Measurements from ENCODE around the gene KLHDC8B. TPM values are rescaled to one million over a fixed set of nuclear protein-coding genes. Genes with fewer than 3 reads are reported as not detected.

KLHDC8B gene
- total and polyA plus RNA-seq, 4 experiments from 2014 or later = 1.3 to 2.0 (median 1.9) TPM

GRCh38 chr3:49181351-49181750, 10.0 kb downstream of the KLHDC8B start:
- no peaks in the 10 kb centered on the region for H3K36me3 ChIP-seq (ENCODE audit: insufficient read depth, low read length)
- H3K9me3 ChIP-seq (ENCODE audit: control insufficient read depth in 1 of 2, low read length in 2 of 2) = no peaks in the 10 kb centered on the region
- H3K27me3 Mint-ChIP-seq = peaks cover 12 to 14% of the 10 kb centered on the region in 2 donors
- H3K27me3 ChIP-seq (ENCODE audit: insufficient read depth, low read length) = no peaks in the 10 kb centered on the region
- H3K4me3 ChIP-seq (ENCODE audit: low read length in 2 of 2) = no peak overlapping the region
- no peaks in the 10 kb centered on the region for H3K4me1 ChIP-seq (ENCODE audit: insufficient read depth, low read length)
- ChIA-PET POLR2A (ENCODE audit: partially characterized antibody) (interaction anchor here (1.3 kb wide), 1 partner anchor 16 kb away, joined by 3 read pairs; no protein-coding TSS in a partner anchor), CTCF (ENCODE audit: partially characterized antibody) (interaction anchor here (0.8 kb wide), 1 partner anchor 269 kb away, joined by 4 read pairs; no protein-coding TSS in a partner anchor)
- H3K9me3 Mint-ChIP-seq = peaks cover 0 to 5% (median 0%) of the 10 kb centered on the region in 8 donors
- H3K4me3 Mint-ChIP-seq = no peak overlapping the region
- H3K27ac Mint-ChIP-seq = no peak overlapping the region
- H3K4me1 Mint-ChIP-seq = no peaks in the 10 kb centered on the region
- H3K36me3 Mint-ChIP-seq = no peaks in the 10 kb centered on the region
- no peak for DNase-seq
- no peak overlapping the region for H3K27ac ChIP-seq (ENCODE audit: low read depth, low read length)
- intact Hi-C loops (cut with micrococcal nuclease) = no loop called here

- no peak overlapping the region for H3K4me3 Mint-ChIP-seq
- Histone ChIP-seq H3K4me1 (ENCODE audit: insufficient read depth, low read length) (no peaks in the 10 kb centered on the region), H3K27ac (ENCODE audit: low read depth, low read length) (no peak overlapping the region), H3K9me3 (ENCODE audit: control insufficient read depth in 1 of 2, low read length in 2 of 2) (no peaks in the 10 kb centered on the region), H3K4me3 (ENCODE audit: low read length in 2 of 2) (no peak overlapping the region), H3K36me3 (ENCODE audit: insufficient read depth, low read length) (no peaks in the 10 kb centered on the region), H3K27me3 (ENCODE audit: insufficient read depth, low read length) (no peaks in the 10 kb centered on the region)
- no peak overlapping the region for H3K27ac Mint-ChIP-seq
- no peak for DNase-seq
- intact Hi-C loops (cut with micrococcal nuclease) = no loop called here
- ChIA-PET POLR2A (ENCODE audit: partially characterized antibody) (no interaction called here), CTCF (ENCODE audit: partially characterized antibody) (no interaction called here)
- H3K4me1 Mint-ChIP-seq = no peaks in the 10 kb centered on the region
- peaks cover 0 to 5% (median 0%) of the 10 kb centered on the region in 8 donors for H3K9me3 Mint-ChIP-seq
- H3K36me3 Mint-ChIP-seq = no peaks in the 10 kb centered on the region
- H3K27me3 Mint-ChIP-seq = peaks cover 12 to 16% of the 10 kb centered on the region in 2 donors
Measured at GRCh38 chr3:49182682-49183081, 11.3 kb downstream of the KLHDC8B start.

- CTCF ChIA-PET (ENCODE audit: partially characterized antibody) = interaction anchor here (0.5 kb wide), 1 partner anchor 196 kb away, joined by 3 read pairs; no protein-coding TSS in a partner anchor
- Mint-ChIP-seq H3K9me3 (peaks cover 0 to 5% (median 0%) of the 10 kb centered on the region in 8 donors), H3K27ac (no peak overlapping the region), H3K36me3 (no peaks in the 10 kb centered on the region), H3K4me1 (no peaks in the 10 kb centered on the region), H3K4me3 (no peak overlapping the region), H3K27me3 (peaks cover 9 to 14% of the 10 kb centered on the region in 2 donors)
- Histone ChIP-seq H3K9me3 (ENCODE audit: control insufficient read depth in 1 of 2, low read length in 2 of 2) (no peaks in the 10 kb centered on the region), H3K36me3 (ENCODE audit: insufficient read depth, low read length) (no peaks in the 10 kb centered on the region), H3K4me3 (ENCODE audit: low read length in 2 of 2) (no peak overlapping the region), H3K27me3 (ENCODE audit: insufficient read depth, low read length) (no peaks in the 10 kb centered on the region), H3K27ac (ENCODE audit: low read depth, low read length) (no peak overlapping the region), H3K4me1 (ENCODE audit: insufficient read depth, low read length) (no peaks in the 10 kb centered on the region)
- DNase-seq = no peak
- intact Hi-C loops (cut with micrococcal nuclease) = no loop called here
- POLR2A ChIA-PET (ENCODE audit: partially characterized antibody) = no interaction called here
Measured at GRCh38 chr3:49183873-49184272, 12.5 kb downstream of the KLHDC8B start.

GRCh38 chr3:49191741-49192140, 20.3 kb downstream of the KLHDC8B start:
- POLR2A ChIA-PET (ENCODE audit: partially characterized antibody) = no interaction called here
- Histone ChIP-seq H3K4me3 (ENCODE audit: low read length in 2 of 2) (no peak overlapping the region), H3K27ac (ENCODE audit: low read depth, low read length) (no peak overlapping the region), H3K4me1 (ENCODE audit: insufficient read depth, low read length) (no peaks in the 10 kb centered on the region), H3K36me3 (ENCODE audit: insufficient read depth, low read length) (no peaks in the 10 kb centered on the region), H3K27me3 (ENCODE audit: insufficient read depth, low read length) (no peaks in the 10 kb centered on the region), H3K9me3 (ENCODE audit: control insufficient read depth in 1 of 2, low read length in 2 of 2) (no peaks in the 10 kb centered on the region)
- H3K27me3 Mint-ChIP-seq = peaks cover 2 to 10% of the 10 kb centered on the region in 2 donors
- intact Hi-C loops (cut with micrococcal nuclease) = no loop called here
- H3K9me3 Mint-ChIP-seq = no peaks in the 10 kb centered on the region
- CTCF ChIA-PET (ENCODE audit: partially characterized antibody) = no interaction called here
- no peaks in the 10 kb centered on the region for H3K36me3 Mint-ChIP-seq
- DNase-seq = no peak
- no peak overlapping the region for H3K4me3 Mint-ChIP-seq
- H3K4me1 Mint-ChIP-seq = no peaks in the 10 kb centered on the region
- H3K27ac Mint-ChIP-seq = no peak overlapping the region

- CTCF ChIA-PET (ENCODE audit: partially characterized antibody) = no interaction called here
- no peak for DNase-seq
- H3K27ac ChIP-seq (ENCODE audit: low read depth, low read length) = no peak overlapping the region
- no peaks in the 10 kb centered on the region for H3K9me3 ChIP-seq (ENCODE audit: control insufficient read depth in 1 of 2, low read length in 2 of 2)
- no peaks in the 10 kb centered on the region for H3K27me3 ChIP-seq (ENCODE audit: insufficient read depth, low read length)
- peaks cover 0 to 2% (median 0%) of the 10 kb centered on the region in 8 donors for H3K9me3 Mint-ChIP-seq
- no peaks in the 10 kb centered on the region for H3K4me1 ChIP-seq (ENCODE audit: insufficient read depth, low read length)
- H3K4me3 Mint-ChIP-seq = no peak overlapping the region
- peaks cover 0 to 1% (median 0%) of the 10 kb centered on the region in 4 donors for H3K4me1 Mint-ChIP-seq
- H3K27me3 Mint-ChIP-seq = peaks cover 8 to 13% of the 10 kb centered on the region in 2 donors
- H3K36me3 Mint-ChIP-seq = no peaks in the 10 kb centered on the region
- POLR2A ChIA-PET (ENCODE audit: partially characterized antibody) = no interaction called here
- intact Hi-C loops (cut with micrococcal nuclease) = no loop called here
- no peak overlapping the region for H3K4me3 ChIP-seq (ENCODE audit: low read length in 2 of 2)
- no peak overlapping the region for H3K27ac Mint-ChIP-seq
- H3K36me3 ChIP-seq (ENCODE audit: insufficient read depth, low read length) = no peaks in the 10 kb centered on the region
Measured at GRCh38 chr3:49198161-49198560, 26.8 kb downstream of the KLHDC8B start.

GRCh38 chr3:49198611-49199230, 27.3 kb downstream of the KLHDC8B start:
- Histone ChIP-seq H3K27me3 (ENCODE audit: insufficient read depth, low read length) (no peaks in the 10 kb centered on the region), H3K9me3 (ENCODE audit: control insufficient read depth in 1 of 2, low read length in 2 of 2) (no peaks in the 10 kb centered on the region), H3K36me3 (ENCODE audit: insufficient read depth, low read length) (no peaks in the 10 kb centered on the region), H3K4me3 (ENCODE audit: low read length in 2 of 2) (no peak overlapping the region), H3K27ac (ENCODE audit: low read depth, low read length) (no peak overlapping the region), H3K4me1 (ENCODE audit: insufficient read depth, low read length) (no peaks in the 10 kb centered on the region)
- H3K27ac Mint-ChIP-seq = no peak overlapping the region
- no peak overlapping the region for H3K4me3 Mint-ChIP-seq
- peaks cover 10 to 13% of the 10 kb centered on the region in 2 donors for H3K27me3 Mint-ChIP-seq
- no peaks in the 10 kb centered on the region for H3K36me3 Mint-ChIP-seq
- DNase-seq = no peak
- intact Hi-C loops (cut with micrococcal nuclease) = no loop called here
- H3K4me1 Mint-ChIP-seq = peaks cover 0 to 1% (median 0%) of the 10 kb centered on the region in 4 donors
- peaks cover 0 to 2% (median 0%) of the 10 kb centered on the region in 8 donors for H3K9me3 Mint-ChIP-seq
- CTCF ChIA-PET (ENCODE audit: partially characterized antibody) = no interaction called here
- POLR2A ChIA-PET (ENCODE audit: partially characterized antibody) = no interaction called here

GRCh38 chr3:49199239-49199899, 28.0 kb downstream of the KLHDC8B start:
- no peak overlapping the region for H3K4me3 ChIP-seq (ENCODE audit: low read length in 2 of 2)
- H3K9me3 Mint-ChIP-seq = peaks cover 0 to 2% (median 0%) of the 10 kb centered on the region in 8 donors
- DNase-seq = no peak
- CTCF ChIA-PET (ENCODE audit: partially characterized antibody) = no interaction called here
- H3K27ac ChIP-seq (ENCODE audit: low read depth, low read length) = no peak overlapping the region
- no peaks in the 10 kb centered on the region for H3K4me1 ChIP-seq (ENCODE audit: insufficient read depth, low read length)
- intact Hi-C loops (cut with micrococcal nuclease) = no loop called here
- peaks cover 10 to 16% of the 10 kb centered on the region in 2 donors for H3K27me3 Mint-ChIP-seq
- POLR2A ChIA-PET (ENCODE audit: partially characterized antibody) = no interaction called here
- no peak overlapping the region for H3K27ac Mint-ChIP-seq
- H3K9me3 ChIP-seq (ENCODE audit: control insufficient read depth in 1 of 2, low read length in 2 of 2) = no peaks in the 10 kb centered on the region
- peaks cover 0 to 1% (median 0%) of the 10 kb centered on the region in 4 donors for H3K4me1 Mint-ChIP-seq
- H3K27me3 ChIP-seq (ENCODE audit: insufficient read depth, low read length) = no peaks in the 10 kb centered on the region
- no peaks in the 10 kb centered on the region for H3K36me3 ChIP-seq (ENCODE audit: insufficient read depth, low read length)
- no peak overlapping the region for H3K4me3 Mint-ChIP-seq
- no peaks in the 10 kb centered on the region for H3K36me3 Mint-ChIP-seq
